WTC11 (cell line): ENCODE measurements around the gene SSTR5. TPM values are rescaled to one million over a fixed set of nuclear protein-coding genes. Genes with fewer than 3 reads are reported as not detected.

Source experiments
- ATAC-seq: fragments of 200-7000 bp; cut with Tn5 transposase; 2 replicates; pipeline ENCODE4 v1.10.0; 2021; ENCODE audit warnings: mild to moderate bottlenecking, moderate library complexity
- CTCF ChIA-PET: fragments of 300-600 bp; sonication (Branson Sonifier 250); formaldehyde crosslinking; loops from one replicate; lab custom pipeline; 2021; ENCODE audit warnings: antibody characterized with exemption; lab: Charles Lee
- POLR2A ChIA-PET: fragments of 350-600 bp; sonication (Branson Sonifier 250); formaldehyde crosslinking; loops from one replicate; lab custom pipeline; 2021; ENCODE audit warnings: antibody characterized with exemption; lab: Charles Lee
- DNase-seq: peaks from one replicate; pipeline ENCODE4 v3.0.0; 2021; ENCODE audit warnings: low spot score
- H3K27ac Mint-ChIP-seq: 2 replicates; pipeline ENCODE4 v1.8.0; 2021; ENCODE audit warnings: mixed read lengths
- H3K27me3 Mint-ChIP-seq: 2 replicates; pipeline ENCODE4 v1.8.0; 2021; ENCODE audit warnings: low read depth, mild to moderate bottlenecking, moderate library complexity, mixed read lengths
- H3K36me3 Mint-ChIP-seq: 2 replicates; pipeline ENCODE4 v1.8.0; 2021; ENCODE audit warnings: mixed read lengths
- H3K4me1 Mint-ChIP-seq: 2 replicates; pipeline ENCODE4 v1.8.0; 2022; ENCODE audit warnings: mixed read lengths
- H3K4me3 Mint-ChIP-seq: 2 replicates; pipeline ENCODE4 v1.8.0; 2021; ENCODE audit warnings: mild to moderate bottlenecking, moderate library complexity, mixed read lengths
- H3K9me3 Mint-ChIP-seq: 2 replicates; pipeline ENCODE4 v1.8.0; 2021; ENCODE audit warnings: mixed read lengths
- CBFB ChIP-seq: sonication (generic); formaldehyde crosslinking; IDR thresholded peaks from 2 replicates; pipeline ENCODE4 v1.8.1; 2022; ENCODE audit warnings: mild to moderate bottlenecking, low read depth, missing genetic modification reagents
- CREB1 ChIP-seq: sonication (generic); formaldehyde crosslinking; IDR thresholded peaks from 2 replicates; pipeline ENCODE4 v1.8.0; 2023; ENCODE audit warnings: mild to moderate bottlenecking, missing genetic modification reagents
- E2F1 ChIP-seq: sonication (generic); formaldehyde crosslinking; IDR thresholded peaks from 2 replicates; pipeline ENCODE4 v1.8.0; 2022; ENCODE audit warnings: mild to moderate bottlenecking, missing genetic modification reagents
- E2F5 ChIP-seq: sonication (generic); formaldehyde crosslinking; IDR thresholded peaks from 2 replicates; pipeline ENCODE4 v1.8.1; 2022; ENCODE audit warnings: mild to moderate bottlenecking, moderate library complexity, missing genetic modification reagents
- GTF2I ChIP-seq: fragments of 250-450 bp; sonication (Bioruptor Pico); conservative IDR thresholded peaks from 2 replicates; pipeline ENCODE4 v1.4.0; 2021; ENCODE audit warnings: mild to moderate bottlenecking
- MXD4 ChIP-seq: fragments of 250-450 bp; sonication (Bioruptor Pico); IDR thresholded peaks from 2 replicates; pipeline ENCODE4 v1.8.0; 2021; ENCODE audit warnings: mild to moderate bottlenecking, moderate library complexity, borderline replicate concordance
- MYBL2 ChIP-seq: sonication (generic); formaldehyde crosslinking; IDR thresholded peaks from 2 replicates; pipeline ENCODE4 v1.8.1; 2023; ENCODE audit warnings: mild to moderate bottlenecking, moderate library complexity, missing genetic modification reagents
- NFYB ChIP-seq: sonication (generic); formaldehyde crosslinking; conservative IDR thresholded peaks from 2 replicates; pipeline ENCODE4 v1.8.0; 2022; ENCODE audit warnings: low read depth, missing genetic modification reagents
- RORB ChIP-seq: fragments of 250-450 bp; sonication (Bioruptor Pico); IDR thresholded peaks from 2 replicates; pipeline ENCODE4 v1.9.0; 2021; ENCODE audit warnings: mild to moderate bottlenecking
- SP1 ChIP-seq: sonication (generic); formaldehyde crosslinking; conservative IDR thresholded peaks from 2 replicates; pipeline ENCODE4 v1.8.1; 2022; ENCODE audit warnings: missing genetic modification reagents
- ZNF232 ChIP-seq: sonication (generic); formaldehyde crosslinking; IDR thresholded peaks from 2 replicates; pipeline ENCODE4 v1.8.0; 2022; ENCODE audit warnings: mild to moderate bottlenecking, missing genetic modification reagents
- ZNF317 ChIP-seq: sonication (generic); formaldehyde crosslinking; IDR thresholded peaks from 2 replicates; pipeline ENCODE4 v1.8.1; 2023; ENCODE audit warnings: low read depth, mild to moderate bottlenecking, moderate library complexity, missing genetic modification reagents, borderline replicate concordance
- ZNF512 ChIP-seq: sonication (generic); formaldehyde crosslinking; IDR thresholded peaks from 2 replicates; pipeline ENCODE4 v1.8.1; 2022; ENCODE audit warnings: missing genetic modification reagents, borderline replicate concordance
- total RNA-seq: library from RNA; stranded (reverse); gene quantifications from 3 replicates; pipeline ENCODE4 v1.2.3, GENCODE V29; 2021
- TF ChIP-seq, protein P1 (sequence below): sonication (generic); formaldehyde crosslinking; IDR thresholded peaks from 2 replicates; pipeline ENCODE4 v1.8.1; 2023; ENCODE audit warnings: mild to moderate bottlenecking, missing genetic modification reagents, borderline replicate concordance
- TF ChIP-seq, protein P2 (sequence below): sonication (generic); formaldehyde crosslinking; IDR thresholded peaks from 2 replicates; pipeline ENCODE4 v1.8.0; 2023; ENCODE audit warnings: missing genetic modification reagents
- TF ChIP-seq, protein P3 (sequence below): fragments of 200-600 bp; IDR thresholded peaks from 2 replicates; pipeline ENCODE4 v1.8.0; 2022; ENCODE audit warnings: antibody characterized with exemption
- TF ChIP-seq, protein P4 (sequence below): sonication (generic); formaldehyde crosslinking; IDR thresholded peaks from 2 replicates; pipeline ENCODE4 v1.8.0; 2022; ENCODE audit warnings: mild to moderate bottlenecking, missing genetic modification reagents
- TF ChIP-seq, protein P5 (sequence below): sonication (generic); formaldehyde crosslinking; conservative IDR thresholded peaks from 2 replicates; pipeline ENCODE4 v1.8.1; 2022; ENCODE audit warnings: mild to moderate bottlenecking, missing genetic modification reagents

Gene SSTR5
- total RNA-seq, 1 experiment from 2014 or later = 0.61 TPM

DNA sequence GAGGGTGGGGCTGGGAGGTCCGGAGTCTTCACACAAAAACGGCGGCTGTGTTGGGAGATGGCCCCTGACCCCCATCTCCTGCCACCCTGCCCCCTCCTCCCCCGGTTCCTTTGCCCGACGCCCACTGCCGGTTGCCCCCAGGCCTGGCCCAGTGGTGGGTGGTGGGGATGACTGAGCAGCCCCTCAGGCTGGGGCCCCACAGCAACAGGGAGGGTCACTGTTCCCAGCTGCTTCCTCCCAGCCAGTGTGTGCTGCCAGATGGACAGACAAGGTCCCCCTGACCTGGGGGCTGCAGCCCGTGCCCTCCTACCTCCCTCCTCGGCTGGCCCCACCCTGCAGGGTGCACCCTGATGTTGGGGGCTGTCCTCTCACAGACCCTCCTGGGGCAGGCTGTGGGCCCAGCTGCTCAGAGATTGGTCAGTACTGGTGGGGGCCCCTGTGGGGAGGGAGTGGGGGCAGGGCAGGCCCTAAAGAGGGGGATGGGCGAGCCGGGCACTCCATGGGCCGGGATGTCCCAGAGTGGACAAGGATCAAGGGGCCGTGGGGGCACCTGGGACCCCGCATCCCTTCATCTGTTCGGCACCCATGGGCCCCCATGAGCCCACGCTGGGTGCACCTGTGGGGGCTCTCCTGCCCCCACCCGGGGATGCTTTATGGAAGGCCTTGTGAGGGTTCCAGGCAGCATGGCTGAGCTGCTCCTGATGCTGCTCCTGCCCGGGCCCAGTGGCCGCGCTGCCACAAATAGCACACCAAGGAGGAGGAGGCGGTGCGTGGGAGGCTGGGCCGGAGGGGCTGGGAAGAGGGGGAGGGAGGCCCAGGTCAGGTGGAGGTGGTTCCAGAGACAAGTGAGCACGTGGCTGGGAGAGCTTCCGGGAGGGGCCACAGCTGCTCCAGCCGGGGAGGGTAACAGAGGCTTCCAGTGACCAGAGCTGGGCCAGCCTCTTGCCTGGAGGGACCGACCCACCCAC lies 18.4 kb downstream of the SSTR5 start:
- Mint-ChIP-seq H3K27me3 (peaks cover under 1% of the 10 kb centered on the region; the same call in 1 of the 2 replicates), H3K9me3 (peaks cover 4% of the 10 kb centered on the region), H3K4me3 (no peak overlapping the region), H3K27ac (no peak overlapping the region), H3K36me3 (peaks cover 3% of the 10 kb centered on the region; the same call in 1 of the 2 replicates), H3K4me1 (no peaks in the 10 kb centered on the region)
- TF ChIP-seq, protein P1, sequence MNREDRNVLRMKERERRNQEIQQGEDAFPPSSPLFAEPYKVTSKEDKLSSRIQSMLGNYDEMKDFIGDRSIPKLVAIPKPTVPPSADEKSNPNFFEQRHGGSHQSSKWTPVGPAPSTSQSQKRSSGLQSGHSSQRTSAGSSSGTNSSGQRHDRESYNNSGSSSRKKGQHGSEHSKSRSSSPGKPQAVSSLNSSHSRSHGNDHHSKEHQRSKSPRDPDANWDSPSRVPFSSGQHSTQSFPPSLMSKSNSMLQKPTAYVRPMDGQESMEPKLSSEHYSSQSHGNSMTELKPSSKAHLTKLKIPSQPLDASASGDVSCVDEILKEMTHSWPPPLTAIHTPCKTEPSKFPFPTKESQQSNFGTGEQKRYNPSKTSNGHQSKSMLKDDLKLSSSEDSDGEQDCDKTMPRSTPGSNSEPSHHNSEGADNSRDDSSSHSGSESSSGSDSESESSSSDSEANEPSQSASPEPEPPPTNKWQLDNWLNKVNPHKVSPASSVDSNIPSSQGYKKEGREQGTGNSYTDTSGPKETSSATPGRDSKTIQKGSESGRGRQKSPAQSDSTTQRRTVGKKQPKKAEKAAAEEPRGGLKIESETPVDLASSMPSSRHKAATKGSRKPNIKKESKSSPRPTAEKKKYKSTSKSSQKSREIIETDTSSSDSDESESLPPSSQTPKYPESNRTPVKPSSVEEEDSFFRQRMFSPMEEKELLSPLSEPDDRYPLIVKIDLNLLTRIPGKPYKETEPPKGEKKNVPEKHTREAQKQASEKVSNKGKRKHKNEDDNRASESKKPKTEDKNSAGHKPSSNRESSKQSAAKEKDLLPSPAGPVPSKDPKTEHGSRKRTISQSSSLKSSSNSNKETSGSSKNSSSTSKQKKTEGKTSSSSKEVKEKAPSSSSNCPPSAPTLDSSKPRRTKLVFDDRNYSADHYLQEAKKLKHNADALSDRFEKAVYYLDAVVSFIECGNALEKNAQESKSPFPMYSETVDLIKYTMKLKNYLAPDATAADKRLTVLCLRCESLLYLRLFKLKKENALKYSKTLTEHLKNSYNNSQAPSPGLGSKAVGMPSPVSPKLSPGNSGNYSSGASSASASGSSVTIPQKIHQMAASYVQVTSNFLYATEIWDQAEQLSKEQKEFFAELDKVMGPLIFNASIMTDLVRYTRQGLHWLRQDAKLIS = no peak
- TF ChIP-seq MYBL2 (CRISPR knock-in tag) (no peak), SP1 (CRISPR knock-in tag) (no peak), MXD4 (CRISPR knock-in tag) (no peak), NFYB (no peak), ZNF232 (CRISPR knock-in tag) (no peak), ZNF512 (no peak), GTF2I (CRISPR knock-in tag) (no peak), CBFB (no peak), ZNF317 (CRISPR knock-in tag) (no peak), E2F5 (no peak), CREB1 (no peak), RORB (CRISPR knock-in tag) (no peak), E2F1 (CRISPR knock-in tag) (no peak)
- TF ChIP-seq, protein P2, sequence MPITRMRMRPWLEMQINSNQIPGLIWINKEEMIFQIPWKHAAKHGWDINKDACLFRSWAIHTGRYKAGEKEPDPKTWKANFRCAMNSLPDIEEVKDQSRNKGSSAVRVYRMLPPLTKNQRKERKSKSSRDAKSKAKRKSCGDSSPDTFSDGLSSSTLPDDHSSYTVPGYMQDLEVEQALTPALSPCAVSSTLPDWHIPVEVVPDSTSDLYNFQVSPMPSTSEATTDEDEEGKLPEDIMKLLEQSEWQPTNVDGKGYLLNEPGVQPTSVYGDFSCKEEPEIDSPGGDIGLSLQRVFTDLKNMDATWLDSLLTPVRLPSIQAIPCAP = no peak
- TF ChIP-seq, protein P3, sequence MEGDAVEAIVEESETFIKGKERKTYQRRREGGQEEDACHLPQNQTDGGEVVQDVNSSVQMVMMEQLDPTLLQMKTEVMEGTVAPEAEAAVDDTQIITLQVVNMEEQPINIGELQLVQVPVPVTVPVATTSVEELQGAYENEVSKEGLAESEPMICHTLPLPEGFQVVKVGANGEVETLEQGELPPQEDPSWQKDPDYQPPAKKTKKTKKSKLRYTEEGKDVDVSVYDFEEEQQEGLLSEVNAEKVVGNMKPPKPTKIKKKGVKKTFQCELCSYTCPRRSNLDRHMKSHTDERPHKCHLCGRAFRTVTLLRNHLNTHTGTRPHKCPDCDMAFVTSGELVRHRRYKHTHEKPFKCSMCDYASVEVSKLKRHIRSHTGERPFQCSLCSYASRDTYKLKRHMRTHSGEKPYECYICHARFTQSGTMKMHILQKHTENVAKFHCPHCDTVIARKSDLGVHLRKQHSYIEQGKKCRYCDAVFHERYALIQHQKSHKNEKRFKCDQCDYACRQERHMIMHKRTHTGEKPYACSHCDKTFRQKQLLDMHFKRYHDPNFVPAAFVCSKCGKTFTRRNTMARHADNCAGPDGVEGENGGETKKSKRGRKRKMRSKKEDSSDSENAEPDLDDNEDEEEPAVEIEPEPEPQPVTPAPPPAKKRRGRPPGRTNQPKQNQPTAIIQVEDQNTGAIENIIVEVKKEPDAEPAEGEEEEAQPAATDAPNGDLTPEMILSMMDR = no peak
- TF ChIP-seq, protein P4, sequence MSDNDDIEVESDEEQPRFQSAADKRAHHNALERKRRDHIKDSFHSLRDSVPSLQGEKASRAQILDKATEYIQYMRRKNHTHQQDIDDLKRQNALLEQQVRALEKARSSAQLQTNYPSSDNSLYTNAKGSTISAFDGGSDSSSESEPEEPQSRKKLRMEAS (CRISPR knock-in tag) = no peak
- TF ChIP-seq, protein P5, sequence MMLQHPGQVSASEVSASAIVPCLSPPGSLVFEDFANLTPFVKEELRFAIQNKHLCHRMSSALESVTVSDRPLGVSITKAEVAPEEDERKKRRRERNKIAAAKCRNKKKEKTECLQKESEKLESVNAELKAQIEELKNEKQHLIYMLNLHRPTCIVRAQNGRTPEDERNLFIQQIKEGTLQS (CRISPR knock-in tag) = no peak
- ATAC-seq (no peak), DNase-seq (no peak)
- ChIA-PET POLR2A (no interaction called here), CTCF (interaction anchor here (1.6 kb wide), 1 partner anchor 33 kb away, joined by 6 read pairs; no protein-coding TSS in a partner anchor)
